Osteocyte (in vitro differentiated cells): ENCODE measurements around the gene MYMK. TPM values are rescaled to one million over a fixed set of nuclear protein-coding genes. Genes with fewer than 3 reads are reported as not detected.

ENCODE experiments used
- DNase-seq: peaks from one replicate; pipeline ENCODE4 v3.0.0; 2021; ENCODE audit warnings: mixed read lengths; ENCODE audit not compliant: unreplicated experiment; ENCODE audit errors: extremely low spot score
- H3K27ac Mint-ChIP-seq: one replicate; pipeline ENCODE4 v1.8.0; 2021; ENCODE audit warnings: mild to moderate bottlenecking, mixed read lengths; ENCODE audit not compliant: unreplicated experiment
- H3K27me3 Mint-ChIP-seq: one replicate; pipeline ENCODE4 v1.8.0; 2021; ENCODE audit warnings: mixed read lengths; ENCODE audit not compliant: unreplicated experiment
- H3K36me3 Mint-ChIP-seq: one replicate; pipeline ENCODE4 v1.8.0; 2021; ENCODE audit warnings: mixed read lengths; ENCODE audit not compliant: unreplicated experiment
- H3K4me1 Mint-ChIP-seq: one replicate; pipeline ENCODE4 v1.8.0; 2021; ENCODE audit warnings: mixed read lengths; ENCODE audit not compliant: unreplicated experiment
- H3K4me3 Mint-ChIP-seq: one replicate; pipeline ENCODE4 v1.8.0; 2021; ENCODE audit warnings: mild to moderate bottlenecking, moderate library complexity, mixed read lengths; ENCODE audit not compliant: unreplicated experiment
- H3K9me3 Mint-ChIP-seq: one replicate; pipeline ENCODE4 v1.8.0; 2021; ENCODE audit warnings: mixed read lengths; ENCODE audit not compliant: unreplicated experiment
- total RNA-seq: library from RNA; stranded (reverse); gene quantifications from 2 replicates; pipeline ENCODE4 v1.2.1, GENCODE V29; 2021
- TF ChIP-seq, protein P1 (sequence below): fragments of 200-600 bp; sonication (generic); IDR thresholded peaks from 2 replicates; pipeline ENCODE4 v1.5.0; 2021; ENCODE audit warnings: antibody characterized with exemption, mild to moderate bottlenecking, moderate library complexity

MYMK gene
- total RNA-seq, 1 donor from 2014 or later = not detected

- Mint-ChIP-seq H3K4me3 (no peak overlapping the region), H3K27ac (no peak overlapping the region), H3K36me3 (no peaks in the 10 kb centered on the region), H3K9me3 (no peaks in the 10 kb centered on the region), H3K27me3 (peaks cover 7% of the 10 kb centered on the region), H3K4me1 (peaks cover 51% of the 10 kb centered on the region)
- TF ChIP-seq, protein P1, sequence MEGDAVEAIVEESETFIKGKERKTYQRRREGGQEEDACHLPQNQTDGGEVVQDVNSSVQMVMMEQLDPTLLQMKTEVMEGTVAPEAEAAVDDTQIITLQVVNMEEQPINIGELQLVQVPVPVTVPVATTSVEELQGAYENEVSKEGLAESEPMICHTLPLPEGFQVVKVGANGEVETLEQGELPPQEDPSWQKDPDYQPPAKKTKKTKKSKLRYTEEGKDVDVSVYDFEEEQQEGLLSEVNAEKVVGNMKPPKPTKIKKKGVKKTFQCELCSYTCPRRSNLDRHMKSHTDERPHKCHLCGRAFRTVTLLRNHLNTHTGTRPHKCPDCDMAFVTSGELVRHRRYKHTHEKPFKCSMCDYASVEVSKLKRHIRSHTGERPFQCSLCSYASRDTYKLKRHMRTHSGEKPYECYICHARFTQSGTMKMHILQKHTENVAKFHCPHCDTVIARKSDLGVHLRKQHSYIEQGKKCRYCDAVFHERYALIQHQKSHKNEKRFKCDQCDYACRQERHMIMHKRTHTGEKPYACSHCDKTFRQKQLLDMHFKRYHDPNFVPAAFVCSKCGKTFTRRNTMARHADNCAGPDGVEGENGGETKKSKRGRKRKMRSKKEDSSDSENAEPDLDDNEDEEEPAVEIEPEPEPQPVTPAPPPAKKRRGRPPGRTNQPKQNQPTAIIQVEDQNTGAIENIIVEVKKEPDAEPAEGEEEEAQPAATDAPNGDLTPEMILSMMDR = no peak
- DNase-seq = no peak
Measured at GRCh38 chr9:133508046-133508445, 16.7 kb downstream of the MYMK start.

DNA sequence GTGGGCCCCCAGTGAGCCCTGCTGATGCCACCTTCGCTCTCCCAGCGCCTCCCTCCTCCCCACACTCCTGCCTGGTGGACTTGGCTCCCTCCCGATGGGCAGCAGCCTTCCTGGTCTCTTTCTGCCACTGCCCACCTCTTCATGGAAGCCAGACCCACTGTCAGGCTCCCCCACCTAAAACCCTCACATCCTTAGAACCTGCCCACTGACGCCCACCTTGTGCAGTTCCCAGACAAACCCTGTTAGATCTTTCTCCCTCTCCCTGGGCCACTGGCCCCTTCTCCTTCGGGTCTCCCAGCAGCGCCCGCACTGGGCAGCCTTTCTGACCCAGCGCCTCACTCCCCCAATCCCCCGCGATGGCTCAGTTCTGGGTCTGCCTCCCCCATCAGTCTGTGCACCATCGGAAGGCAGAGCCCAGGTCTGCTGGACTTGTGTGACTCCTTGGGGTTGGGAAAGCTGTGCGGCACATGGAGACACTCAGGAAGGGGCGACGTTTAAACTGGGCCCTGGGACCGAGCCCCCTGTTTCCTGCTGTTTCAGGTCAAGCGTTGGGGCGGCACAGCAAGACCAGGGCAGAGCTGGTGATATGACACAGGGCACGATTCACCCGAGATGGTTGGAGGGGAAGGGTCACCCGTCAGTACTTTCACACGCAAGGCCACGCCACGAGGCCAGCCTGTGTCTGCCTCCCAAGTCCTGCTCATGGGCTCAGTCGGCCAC lies 17.4 kb downstream of the MYMK start:
- H3K4me3 Mint-ChIP-seq = no peak overlapping the region

GRCh38 chr9:133506653-133507038 lies 18.1 kb downstream of the MYMK start:
- H3K9me3 Mint-ChIP-seq = peaks cover 11% of the 10 kb centered on the region
- peaks cover 15% of the 10 kb centered on the region for H3K27me3 Mint-ChIP-seq
- H3K36me3 Mint-ChIP-seq = peaks cover 4% of the 10 kb centered on the region
- H3K27ac Mint-ChIP-seq = peak overlapping the region; percentile 31
- TF ChIP-seq, protein P1 = peak; percentile 9
- no peak overlapping the region for H3K4me3 Mint-ChIP-seq
- peaks cover 51% of the 10 kb centered on the region for H3K4me1 Mint-ChIP-seq
- no peak for DNase-seq

More for the DNA sequence above, 17.4 kb downstream of the MYMK start:
- peaks cover 51% of the 10 kb centered on the region for H3K4me1 Mint-ChIP-seq
- peaks cover 11% of the 10 kb centered on the region for H3K27me3 Mint-ChIP-seq
- H3K9me3 Mint-ChIP-seq = peaks cover 4% of the 10 kb centered on the region
- peak overlapping the region; percentile 38 for H3K27ac Mint-ChIP-seq
- H3K36me3 Mint-ChIP-seq = peaks cover 2% of the 10 kb centered on the region
- no peak for DNase-seq
- TF ChIP-seq, protein P1 = no peak

DNA sequence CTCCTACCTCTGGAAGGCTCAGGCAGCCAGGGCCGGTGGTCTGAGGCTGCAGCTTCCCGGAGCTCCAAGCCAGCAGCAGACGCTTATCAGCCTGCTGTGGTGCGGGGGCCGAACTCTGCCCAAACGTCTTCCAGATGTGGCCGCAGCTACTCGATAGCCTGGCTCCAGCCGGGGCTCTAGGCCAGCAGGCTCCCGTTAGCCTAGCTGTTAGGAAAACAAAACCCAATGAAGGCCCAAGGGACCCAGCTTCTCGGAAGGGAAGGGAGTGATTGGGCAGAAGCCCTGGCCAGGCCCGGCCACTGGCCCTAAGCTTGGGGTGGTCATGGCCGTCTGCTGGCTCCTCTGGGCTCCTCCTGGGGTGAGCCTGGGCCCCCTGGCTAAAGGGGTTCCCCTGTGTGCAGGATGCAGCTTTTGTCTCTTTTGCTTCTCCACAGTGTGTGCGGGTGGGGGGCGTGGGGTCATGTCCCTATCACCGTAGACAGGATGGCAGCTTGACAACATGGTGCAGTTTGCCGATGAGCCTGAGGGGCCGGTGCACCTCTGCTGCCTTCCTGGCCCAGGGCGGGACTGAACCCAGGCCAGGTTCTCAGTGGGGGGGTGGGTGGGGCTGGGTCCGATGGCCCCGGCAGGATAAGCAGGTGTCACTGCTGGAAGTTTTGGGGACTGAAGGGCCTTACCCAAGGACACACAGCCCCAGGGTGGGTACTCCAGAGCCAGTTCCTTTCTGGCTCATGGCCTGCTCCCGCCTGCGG lies 18.7 kb downstream of the MYMK start:
- Mint-ChIP-seq H3K36me3 (peaks cover 4% of the 10 kb centered on the region), H3K4me3 (no peak overlapping the region), H3K27ac (peak overlapping the region; percentile 65), H3K27me3 (peaks cover 20% of the 10 kb centered on the region), H3K4me1 (peaks cover 51% of the 10 kb centered on the region), H3K9me3 (peaks cover 17% of the 10 kb centered on the region)
- no peak for DNase-seq
- TF ChIP-seq, protein P1 = no peak

DNA sequence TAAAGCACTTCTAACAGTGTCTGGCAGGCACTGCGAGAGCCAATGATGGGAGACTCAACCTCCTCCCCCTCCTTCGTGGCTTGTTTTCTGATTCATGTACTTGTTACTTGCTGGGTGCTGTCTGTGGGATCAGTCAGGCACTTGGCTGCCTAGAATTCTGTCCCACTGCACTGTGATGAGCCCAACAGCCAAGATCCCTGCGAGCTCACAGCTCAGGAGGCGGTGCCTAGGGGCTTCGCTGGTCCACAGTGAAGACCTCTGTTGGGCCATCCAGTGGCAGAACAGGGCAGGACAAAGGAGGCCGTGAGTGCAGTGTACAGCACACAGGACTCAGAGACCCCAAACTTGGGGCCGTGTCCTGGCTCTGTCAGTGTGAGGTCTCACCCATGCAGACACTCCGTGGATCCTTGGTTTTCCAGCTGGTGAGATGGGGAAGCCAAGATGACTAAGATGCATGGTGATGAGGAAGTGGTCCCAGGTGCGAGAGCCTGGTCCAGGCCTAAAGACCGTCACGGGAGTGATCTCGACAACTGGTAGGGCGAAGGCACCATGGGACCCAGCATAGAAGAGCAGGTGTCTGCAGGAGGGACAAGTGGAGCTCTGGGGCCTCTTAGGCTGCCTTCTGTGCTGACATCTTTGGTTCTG lies 19.5 kb downstream of the MYMK start:
- peaks cover 21% of the 10 kb centered on the region for H3K27me3 Mint-ChIP-seq
- H3K36me3 Mint-ChIP-seq = peaks cover 4% of the 10 kb centered on the region
- TF ChIP-seq, protein P1 = no peak
- DNase-seq = no peak
- peaks cover 45% of the 10 kb centered on the region for H3K4me1 Mint-ChIP-seq
- peak overlapping the region; percentile 65 for H3K27ac Mint-ChIP-seq
- no peak overlapping the region for H3K4me3 Mint-ChIP-seq
- peaks cover 17% of the 10 kb centered on the region for H3K9me3 Mint-ChIP-seq
